ENCODE data around the gene BACE2.

DNA sequence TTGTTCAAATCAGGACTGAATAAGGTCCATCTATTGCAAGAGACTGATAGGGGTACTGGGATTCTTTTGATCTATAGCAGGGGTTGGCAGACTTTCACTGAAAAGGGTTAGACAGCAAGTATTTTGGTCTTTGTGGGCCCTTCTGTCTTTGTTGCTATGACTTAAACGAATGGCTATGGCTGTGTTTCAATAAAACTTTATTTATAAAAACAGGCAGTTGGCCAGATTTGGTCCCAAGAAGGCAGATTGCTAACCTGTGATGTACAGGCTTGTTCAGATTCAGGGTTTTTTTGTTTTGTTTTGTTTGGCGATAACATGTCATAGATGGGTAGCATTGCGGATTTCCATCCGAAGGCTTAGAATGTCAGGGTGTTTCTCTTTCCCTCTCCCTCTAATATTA, 3.9 kb upstream of the BACE2 start:
- TF ChIP-seq SREBF2 (IDR thresholded peaks at IDR 0.05) (no peak), POLR2A (IDR thresholded peaks at IDR 0.05; ENCODE audit: low read length) (no peak), MYC (IDR thresholded peaks at IDR 0.05; ENCODE audit: borderline replicate concordance, low read length) (no peak), FOXS1 (CRISPR knock-in tag; IDR thresholded peaks at IDR 0.05) (no peak)
